ENCODE data around the gene HRG. TPM values are rescaled to one million over a fixed set of nuclear protein-coding genes. Genes with fewer than 3 reads are reported as not detected.

The HRG gene
- total RNA-seq, 1 donor from 2014 or later = not detected

GRCh38 chr3:186635532-186635931 is 30.3 kb upstream of the HRG start:
- Histone ChIP-seq H3K27me3 (ENCODE audit: insufficient read depth, low read length) (peaks cover 2% of the 10 kb centered on the region), H3K4me2 (ENCODE audit: low read length) (no peak overlapping the region), H3K9me3 (ENCODE audit: insufficient read depth, low read depth, low read length) (no peaks in the 10 kb centered on the region), H3K79me2 (ENCODE audit: insufficient read depth, low read length) (no peaks in the 10 kb centered on the region), H3K36me3 (ENCODE audit: insufficient read depth, low read length) (no peaks in the 10 kb centered on the region), H2AFZ (ENCODE audit: low read depth, low read length) (no peak overlapping the region), H4K20me1 (ENCODE audit: insufficient read depth, low read length) (no peaks in the 10 kb centered on the region), H3K9ac (ENCODE audit: low read length) (no peak overlapping the region), H3K4me3 (ENCODE audit: insufficient read depth, low read depth, low read length) (no peak overlapping the region), H3K4me1 (ENCODE audit: insufficient read depth, low read length) (peaks cover under 1% of the 10 kb centered on the region), H3K27ac (ENCODE audit: low read depth, low read length) (no peak overlapping the region)
- DNase-seq (ENCODE audit: low read depth) = no peak
- Mint-ChIP-seq H3K4me3 (ENCODE audit: unreplicated experiment) (no peak overlapping the region), H3K27ac (ENCODE audit: unreplicated experiment) (no peak overlapping the region), H3K27me3 (ENCODE audit: low read depth, unreplicated experiment) (peaks cover 15% of the 10 kb centered on the region), H3K9me3 (ENCODE audit: unreplicated experiment) (peaks cover 2% of the 10 kb centered on the region), H3K4me1 (ENCODE audit: low read depth, unreplicated experiment) (peaks cover 3% of the 10 kb centered on the region), H3K36me3 (ENCODE audit: low read depth, unreplicated experiment) (no peaks in the 10 kb centered on the region)
- no peak for TF ChIP-seq EZH2 (IDR thresholded peaks at IDR 0.05; ENCODE audit: insufficient read depth, low read length)
- no peak for TF ChIP-seq CTCF (IDR thresholded peaks at IDR 0.05; ENCODE audit: insufficient read depth, low read depth, low read length)
- no peak for FAIRE-seq

GRCh38 chr3:186636536-186636935 is 29.3 kb upstream of the HRG start:
- no peak for FAIRE-seq
- H3K9me3 Mint-ChIP-seq (ENCODE audit: unreplicated experiment) = peaks cover 2% of the 10 kb centered on the region
- DNase-seq (ENCODE audit: low read depth) = no peak
- Histone ChIP-seq H3K4me3 (ENCODE audit: insufficient read depth, low read depth, low read length) (no peak overlapping the region), H3K79me2 (ENCODE audit: insufficient read depth, low read length) (no peaks in the 10 kb centered on the region), H2AFZ (ENCODE audit: low read depth, low read length) (no peak overlapping the region), H3K27ac (ENCODE audit: low read depth, low read length) (no peak overlapping the region), H3K9me3 (ENCODE audit: insufficient read depth, low read depth, low read length) (no peaks in the 10 kb centered on the region), H3K9ac (ENCODE audit: low read length) (no peak overlapping the region), H4K20me1 (ENCODE audit: insufficient read depth, low read length) (no peaks in the 10 kb centered on the region), H3K27me3 (ENCODE audit: insufficient read depth, low read length) (peaks cover 2% of the 10 kb centered on the region), H3K36me3 (ENCODE audit: insufficient read depth, low read length) (no peaks in the 10 kb centered on the region), H3K4me2 (ENCODE audit: low read length) (no peak overlapping the region), H3K4me1 (ENCODE audit: insufficient read depth, low read length) (peaks cover 6% of the 10 kb centered on the region)
- TF ChIP-seq EZH2 (IDR thresholded peaks at IDR 0.05; ENCODE audit: insufficient read depth, low read length) = no peak
- no peak for TF ChIP-seq CTCF (IDR thresholded peaks at IDR 0.05; ENCODE audit: insufficient read depth, low read depth, low read length)
- H3K27ac Mint-ChIP-seq (ENCODE audit: unreplicated experiment) = no peak overlapping the region
- peaks cover 10% of the 10 kb centered on the region for H3K4me1 Mint-ChIP-seq (ENCODE audit: low read depth, unreplicated experiment)
- no peaks in the 10 kb centered on the region for H3K36me3 Mint-ChIP-seq (ENCODE audit: low read depth, unreplicated experiment)
- H3K4me3 Mint-ChIP-seq (ENCODE audit: unreplicated experiment) = no peak overlapping the region
- H3K27me3 Mint-ChIP-seq (ENCODE audit: low read depth, unreplicated experiment) = peaks cover 12% of the 10 kb centered on the region

- Mint-ChIP-seq H3K4me3 (ENCODE audit: unreplicated experiment) (no peak overlapping the region), H3K9me3 (ENCODE audit: unreplicated experiment) (peaks cover 2% of the 10 kb centered on the region)
- FAIRE-seq = no peak
Measured at GRCh38 chr3:186637686-186638085, 28.1 kb upstream of the HRG start.

More at GRCh38 chr3:186637686-186638085, 28.1 kb upstream of the HRG start:
- Histone ChIP-seq H3K27ac (ENCODE audit: low read depth, low read length) (no peak overlapping the region), H3K4me2 (ENCODE audit: low read length) (no peak overlapping the region), H3K27me3 (ENCODE audit: insufficient read depth, low read length) (peaks cover 2% of the 10 kb centered on the region), H3K9ac (ENCODE audit: low read length) (no peak overlapping the region), H3K9me3 (ENCODE audit: insufficient read depth, low read depth, low read length) (no peaks in the 10 kb centered on the region), H3K4me1 (ENCODE audit: insufficient read depth, low read length) (peaks cover 6% of the 10 kb centered on the region), H3K4me3 (ENCODE audit: insufficient read depth, low read depth, low read length) (no peak overlapping the region), H3K79me2 (ENCODE audit: insufficient read depth, low read length) (no peaks in the 10 kb centered on the region), H4K20me1 (ENCODE audit: insufficient read depth, low read length) (no peaks in the 10 kb centered on the region), H3K36me3 (ENCODE audit: insufficient read depth, low read length) (no peaks in the 10 kb centered on the region), H2AFZ (ENCODE audit: low read depth, low read length) (no peak overlapping the region)
- Mint-ChIP-seq H3K36me3 (ENCODE audit: low read depth, unreplicated experiment) (no peaks in the 10 kb centered on the region), H3K27ac (ENCODE audit: unreplicated experiment) (no peak overlapping the region), H3K4me1 (ENCODE audit: low read depth, unreplicated experiment) (peaks cover 10% of the 10 kb centered on the region), H3K27me3 (ENCODE audit: low read depth, unreplicated experiment) (peaks cover 12% of the 10 kb centered on the region)
- TF ChIP-seq CTCF (IDR thresholded peaks at IDR 0.05; ENCODE audit: insufficient read depth, low read depth, low read length) = no peak
- DNase-seq (ENCODE audit: low read depth) = no peak
